Stromal cell of bone marrow (primary cell): ENCODE measurements around the gene PLA2G1B.

Source experiments
- DNase-seq: peaks from one replicate; pipeline ENCODE4 v3.0.0-alpha.2; 2012; ENCODE audit warnings: low read depth

Gene PLA2G1B

DNA sequence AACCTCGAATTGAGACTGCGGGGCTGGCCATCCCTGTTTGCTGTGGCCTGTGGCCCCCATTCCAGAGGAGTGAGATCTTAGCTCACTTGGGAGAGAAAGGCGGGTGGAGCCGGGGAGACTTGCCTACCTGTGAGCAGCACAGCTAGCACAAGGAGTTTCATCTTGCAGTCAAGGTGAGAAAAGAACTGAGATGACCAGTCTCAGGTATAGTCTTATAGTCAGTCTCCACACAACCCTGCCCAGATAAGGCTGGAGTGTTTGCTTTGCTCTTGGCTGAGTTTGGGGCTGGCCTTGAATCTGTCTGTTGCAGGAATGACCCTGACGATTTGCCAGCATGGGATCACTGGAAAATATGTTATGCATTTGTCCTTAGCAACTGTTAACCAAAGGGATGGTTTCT, at the start of gene PLA2G1B:
Gene PLA2G1B, minus strand, starts transcription at position 187 of the 400 bp plus-strand sequence. Its CDS starts 26 bp downstream, at position 161.
- no peak for DNase-seq

DNA sequence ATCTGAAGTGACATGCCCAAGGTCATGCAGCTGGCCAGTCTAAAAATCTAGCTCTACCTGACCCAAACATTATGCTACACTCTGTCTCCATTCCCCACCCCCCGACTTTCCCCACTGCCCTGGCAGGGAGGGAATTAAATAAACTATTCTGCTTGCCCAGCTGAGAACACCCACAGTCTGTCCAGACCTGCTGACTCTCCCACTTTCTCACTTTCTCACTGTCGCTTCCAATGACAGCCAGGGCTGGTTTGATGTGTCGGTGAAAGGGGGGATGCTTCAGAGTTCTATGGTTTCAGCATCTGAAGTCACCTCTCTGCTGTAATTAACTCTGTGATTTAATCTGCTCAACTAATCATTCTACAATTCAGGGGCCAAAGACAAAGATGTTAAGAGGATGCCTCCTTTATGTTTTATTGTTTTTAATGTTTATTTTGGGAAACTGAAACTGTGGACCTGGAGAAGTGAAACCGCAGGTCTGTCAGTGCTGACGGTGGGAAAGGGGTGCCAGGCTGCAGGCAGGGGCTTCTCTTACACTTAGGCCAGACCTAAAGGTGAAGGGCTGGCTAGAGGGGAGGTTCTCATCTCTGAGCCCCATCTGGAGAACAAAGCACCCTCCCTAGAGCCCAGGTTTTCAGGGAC, 49.5 kb upstream of the PLA2G1B start:
- DNase-seq: no peak

DNA sequence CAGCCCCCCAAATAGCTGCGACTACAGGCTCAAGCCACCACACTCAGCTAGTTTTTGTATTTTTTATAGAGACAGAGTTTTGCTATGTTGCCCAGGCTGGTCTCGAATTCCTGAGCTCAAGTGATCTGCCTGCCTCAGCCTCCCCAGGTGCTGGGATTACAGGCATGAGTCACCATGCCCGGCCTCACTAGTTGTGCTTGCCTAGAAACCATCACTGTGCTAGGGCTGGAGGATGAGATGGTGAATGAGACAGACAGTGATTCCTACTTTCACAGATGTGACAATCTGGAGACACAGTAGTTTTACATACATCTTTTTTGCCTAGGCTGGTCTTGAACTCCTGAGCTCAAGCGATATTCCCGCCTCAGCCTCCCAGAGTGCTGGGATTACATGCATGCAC, 48.8 kb upstream of the PLA2G1B start:
- no peak for DNase-seq

DNA sequence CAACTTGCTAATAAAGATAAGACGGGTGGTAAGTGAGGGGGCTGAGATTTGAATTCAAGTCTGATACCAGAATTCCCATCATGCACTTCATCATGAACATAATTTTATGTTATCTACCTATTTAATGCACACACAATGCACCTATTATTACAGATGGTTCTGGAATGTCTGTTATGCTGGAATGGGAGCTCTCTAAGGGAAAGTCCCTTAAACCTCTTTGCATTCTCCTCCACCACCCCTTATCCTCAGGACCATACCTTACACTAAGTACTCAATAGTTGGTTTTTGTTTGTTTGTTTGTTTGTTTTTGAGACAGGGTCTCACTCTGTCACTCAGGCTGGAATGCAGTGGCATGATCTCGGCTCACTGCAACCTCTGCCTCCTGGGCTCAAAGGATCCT, 48.4 kb upstream of the PLA2G1B start:
- DNase-seq: no peak

DNA sequence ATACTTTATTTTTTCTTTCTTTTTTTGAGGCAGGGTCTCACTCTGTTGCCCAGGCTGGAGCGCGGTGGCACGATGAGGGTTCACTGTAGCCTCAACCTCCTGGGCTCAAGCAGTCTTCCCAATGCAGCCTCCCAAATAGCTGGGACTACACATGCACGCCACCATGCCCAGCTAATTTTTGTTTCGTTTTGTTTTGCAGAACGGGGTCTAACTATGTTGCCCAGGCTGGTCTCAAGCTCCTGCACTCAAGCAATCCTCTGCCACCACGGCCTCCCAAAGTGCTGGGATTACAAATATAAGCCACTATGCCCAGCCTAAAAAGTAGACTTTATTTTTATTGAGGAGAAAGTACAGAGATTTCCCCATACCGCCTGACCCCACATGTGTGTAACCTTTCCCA, 46.1 kb upstream of the PLA2G1B start:
- no peak for DNase-seq

DNA sequence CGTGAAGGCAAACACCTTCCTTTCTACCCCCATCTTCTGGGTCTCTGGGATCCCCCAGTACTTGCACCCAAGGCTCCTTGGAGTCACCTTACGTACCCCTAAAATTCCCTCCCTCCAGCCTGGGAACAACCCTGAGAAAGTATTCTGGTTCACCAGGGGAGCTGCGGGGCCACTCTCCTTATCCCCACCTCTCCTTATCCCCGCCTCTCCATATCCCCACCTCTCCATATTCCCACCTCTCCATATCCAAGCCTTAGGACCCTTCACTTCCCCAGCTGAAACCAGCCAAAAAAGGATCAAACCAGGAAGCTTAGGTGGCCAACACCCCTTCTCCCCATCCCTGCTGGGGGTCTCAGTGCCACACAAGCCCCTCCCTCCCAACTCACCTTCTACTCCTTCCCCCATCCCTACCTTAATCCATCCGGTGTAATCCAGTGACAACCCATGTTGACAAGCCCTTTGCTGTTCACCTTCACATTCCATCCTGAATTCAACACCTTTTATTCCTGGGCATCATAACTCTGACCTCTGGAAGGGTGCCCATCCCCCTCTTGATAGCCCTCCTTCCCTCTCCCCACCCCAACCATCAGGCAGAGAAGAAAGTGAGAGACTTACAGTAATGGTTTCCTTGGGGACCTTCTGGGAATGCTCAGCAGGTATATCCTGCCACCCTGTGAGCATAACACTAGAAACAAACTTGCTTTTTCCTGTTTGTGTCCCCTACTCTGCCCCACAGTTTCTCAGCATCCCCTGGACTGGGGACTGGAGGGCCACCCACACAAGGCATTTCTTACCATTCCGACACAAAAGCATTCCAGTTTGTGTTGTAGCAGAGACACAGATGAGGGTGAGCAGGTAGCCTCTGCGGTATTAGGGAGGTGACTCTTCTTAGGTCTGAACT, 43.0 kb upstream of the PLA2G1B start:
- no peak for DNase-seq

DNA sequence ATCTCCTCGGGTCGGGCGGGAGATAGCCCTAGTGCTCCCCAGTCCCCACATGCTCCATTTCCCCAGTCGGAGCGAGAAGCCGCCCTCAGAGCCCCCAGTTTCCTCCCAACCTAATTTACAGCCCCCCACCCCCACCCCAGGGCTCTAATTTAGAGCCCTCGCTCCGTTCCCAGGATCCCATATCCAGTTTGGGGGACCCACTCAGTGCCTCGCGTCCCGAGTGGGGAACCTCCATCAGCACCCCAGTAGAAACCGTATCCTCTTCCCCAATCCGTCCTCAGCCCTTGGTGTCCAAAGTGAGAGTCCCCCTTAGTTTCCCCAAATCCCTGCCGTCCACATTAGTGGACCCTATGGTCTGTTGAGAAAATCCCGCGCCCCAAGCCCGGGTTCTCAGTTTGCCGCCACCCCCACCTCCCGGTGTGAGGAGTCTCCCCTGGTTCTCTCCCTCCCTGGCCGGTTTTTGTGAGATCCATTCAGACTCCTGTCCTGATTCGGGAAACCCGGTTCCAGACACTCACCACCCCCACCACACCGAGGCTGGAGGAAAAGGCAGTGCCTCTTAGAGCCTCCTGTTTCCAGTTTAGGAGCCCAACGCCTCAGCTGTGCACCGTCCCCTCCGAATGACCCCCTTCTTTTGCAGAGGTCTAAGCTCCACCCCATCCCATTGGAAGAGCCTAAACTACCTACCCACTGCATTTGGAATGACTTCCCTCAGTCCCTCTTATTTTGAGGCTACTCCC, 42.2 kb upstream of the PLA2G1B start:
- DNase-seq: no peak

DNA sequence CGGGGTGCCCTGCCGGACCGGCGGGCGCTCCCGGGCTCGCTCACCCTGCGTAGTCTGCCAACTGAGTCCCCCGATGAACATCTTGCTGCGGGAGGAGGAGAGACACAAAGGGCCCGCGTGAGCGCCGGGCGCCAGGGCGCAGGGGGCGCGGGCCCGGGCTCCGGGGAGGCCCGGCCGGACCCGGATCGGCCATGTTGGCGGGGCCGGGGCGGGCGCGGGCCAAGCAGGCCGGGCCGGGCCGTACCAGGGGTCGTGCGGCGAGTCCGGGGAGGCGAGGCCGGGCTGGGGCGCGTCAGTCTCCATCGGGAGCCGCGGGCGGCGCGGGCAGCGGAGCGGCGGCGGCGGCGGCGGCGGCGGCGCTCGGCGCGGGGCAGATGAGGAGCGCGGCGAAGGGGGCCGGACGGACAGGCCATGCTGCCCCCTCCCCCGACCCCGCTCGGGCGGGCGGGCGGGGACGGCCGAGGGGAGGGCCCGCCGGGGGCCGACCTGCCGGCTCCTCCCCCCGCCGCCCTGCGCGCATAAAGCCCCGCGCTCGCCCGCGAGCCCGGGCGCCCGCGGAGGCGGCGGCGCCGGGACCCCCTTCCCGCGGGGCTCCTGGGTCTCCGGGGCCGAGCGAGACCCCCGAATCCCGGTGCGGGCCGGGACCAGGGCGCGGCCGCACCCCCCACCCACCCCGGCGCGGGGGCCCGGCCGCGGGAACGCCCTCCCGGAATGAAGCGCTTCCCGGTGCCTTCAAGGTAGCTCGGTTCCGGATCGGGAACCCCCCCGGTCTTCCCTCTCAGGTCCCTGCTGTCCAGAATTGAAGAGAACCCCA, 41.4 kb upstream of the PLA2G1B start, which contains the start of gene MSI1:
Gene MSI1, minus strand, starts transcription at position 376 of the 814 bp plus-strand sequence. Its CDS starts 73 bp downstream, at position 303.
- no peak for DNase-seq

DNA sequence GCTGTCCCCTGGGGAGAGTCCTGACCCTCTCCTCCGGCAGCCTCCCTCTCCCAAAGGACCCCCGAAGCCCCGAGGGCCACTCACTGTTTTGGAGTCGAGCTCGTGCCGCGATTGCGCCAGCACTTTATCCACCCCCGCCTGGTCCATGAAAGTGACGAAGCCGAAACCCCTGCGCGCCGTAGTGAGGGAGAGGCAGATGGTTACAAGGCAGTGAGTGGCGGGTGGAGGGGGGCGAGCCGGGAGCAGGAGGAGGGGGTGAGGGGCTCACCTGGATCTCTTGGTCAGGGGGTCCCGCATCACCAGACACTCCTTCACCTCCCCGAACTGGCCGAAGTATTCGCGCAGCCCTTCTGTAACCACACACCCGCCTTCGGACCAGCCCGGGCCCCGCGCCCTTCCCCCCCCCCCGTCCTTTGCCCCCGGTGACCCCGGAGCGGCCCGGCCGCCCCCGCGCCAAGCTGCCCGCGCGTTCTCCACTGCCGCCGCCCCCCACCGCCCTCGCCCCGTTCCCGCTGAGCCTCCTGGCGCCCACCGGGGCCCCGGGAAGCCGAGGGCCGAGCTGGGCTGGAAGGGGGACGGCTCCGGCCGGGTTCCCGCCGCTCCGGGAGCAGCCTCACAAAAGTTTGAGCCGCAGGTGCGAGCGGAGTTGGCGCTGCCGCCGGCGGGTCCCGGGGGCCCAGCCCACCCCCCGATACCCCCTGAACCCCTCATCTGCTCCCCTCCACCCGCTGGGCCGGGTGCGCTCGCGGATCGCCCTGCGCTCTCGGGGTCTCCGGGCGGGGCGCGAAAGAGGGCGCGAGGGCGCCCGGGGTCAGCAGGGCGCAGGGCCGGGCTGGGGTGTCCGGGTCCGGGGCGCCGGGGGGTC, 40.6 kb upstream of the PLA2G1B start:
- no peak for DNase-seq

DNA sequence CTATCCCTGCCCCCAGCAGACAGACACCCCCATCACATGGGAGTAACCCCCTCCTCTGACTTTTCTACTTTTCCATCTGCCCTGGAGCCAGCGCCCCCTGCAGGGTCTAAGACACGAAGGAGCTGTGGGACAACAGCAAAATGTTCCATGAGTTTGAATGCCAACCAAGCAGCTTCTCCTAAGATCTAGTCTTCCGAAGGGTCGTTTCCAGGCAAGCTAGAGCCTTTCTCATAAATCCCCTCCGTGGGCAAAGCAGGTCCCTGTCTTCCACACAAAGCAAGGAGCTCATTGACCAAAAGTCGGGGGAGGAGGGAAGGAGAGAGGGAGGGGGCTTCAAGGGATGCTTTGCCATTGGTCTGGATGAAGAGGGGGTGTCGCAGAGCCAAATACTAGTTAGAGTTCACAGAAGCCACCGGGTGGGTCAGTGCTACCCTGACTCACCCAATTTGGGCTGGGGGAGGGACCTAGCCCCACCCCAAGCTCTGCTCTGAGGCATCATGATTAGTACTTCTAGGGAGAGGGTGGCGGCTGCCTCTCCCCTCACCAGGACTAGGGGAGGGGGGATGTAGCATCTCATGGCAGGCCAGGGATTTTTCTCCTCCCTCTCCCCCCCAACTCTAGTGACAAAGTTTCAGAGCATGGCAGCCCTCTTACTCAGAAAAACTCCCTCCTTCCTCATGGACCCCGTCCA, 39.8 kb upstream of the PLA2G1B start:
- no peak for DNase-seq

DNA sequence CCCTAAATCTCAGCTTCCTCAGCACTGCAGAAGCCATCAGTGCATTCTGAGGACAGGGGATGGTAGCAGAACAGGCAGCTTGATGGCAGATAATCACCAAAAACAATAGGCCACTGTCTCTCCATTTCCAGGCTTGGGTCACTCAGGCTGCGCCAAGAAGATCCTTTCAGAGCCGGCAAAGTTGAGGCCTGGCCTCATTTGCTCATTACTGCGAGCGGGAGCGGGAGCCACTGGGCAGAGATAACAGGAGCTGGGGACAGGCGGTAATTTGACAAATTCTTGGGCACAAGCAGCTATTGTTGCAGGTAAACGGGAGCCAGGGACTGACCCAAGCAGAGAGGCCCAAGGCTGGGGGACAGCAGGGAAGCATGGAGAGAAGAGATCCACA, 39.3 kb upstream of the PLA2G1B start:
- DNase-seq: no peak

DNA sequence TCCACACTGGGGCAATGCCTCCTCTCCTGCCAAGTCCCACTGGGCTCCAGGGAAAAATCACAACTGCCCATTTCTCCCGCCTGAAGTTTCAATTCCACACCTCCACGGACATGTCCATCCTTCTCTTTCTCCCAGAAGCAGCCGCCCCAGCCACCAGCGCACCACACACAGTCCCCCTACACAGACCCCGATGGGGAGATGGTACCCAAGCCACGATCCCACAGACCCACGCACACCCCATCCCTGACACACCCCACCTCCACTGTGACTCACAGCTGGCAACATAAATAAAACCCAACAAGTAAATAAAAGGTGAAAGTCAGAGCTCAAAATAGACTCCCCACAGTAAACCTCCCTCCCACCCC, 38.7 kb upstream of the PLA2G1B start:
- no peak for DNase-seq

DNA sequence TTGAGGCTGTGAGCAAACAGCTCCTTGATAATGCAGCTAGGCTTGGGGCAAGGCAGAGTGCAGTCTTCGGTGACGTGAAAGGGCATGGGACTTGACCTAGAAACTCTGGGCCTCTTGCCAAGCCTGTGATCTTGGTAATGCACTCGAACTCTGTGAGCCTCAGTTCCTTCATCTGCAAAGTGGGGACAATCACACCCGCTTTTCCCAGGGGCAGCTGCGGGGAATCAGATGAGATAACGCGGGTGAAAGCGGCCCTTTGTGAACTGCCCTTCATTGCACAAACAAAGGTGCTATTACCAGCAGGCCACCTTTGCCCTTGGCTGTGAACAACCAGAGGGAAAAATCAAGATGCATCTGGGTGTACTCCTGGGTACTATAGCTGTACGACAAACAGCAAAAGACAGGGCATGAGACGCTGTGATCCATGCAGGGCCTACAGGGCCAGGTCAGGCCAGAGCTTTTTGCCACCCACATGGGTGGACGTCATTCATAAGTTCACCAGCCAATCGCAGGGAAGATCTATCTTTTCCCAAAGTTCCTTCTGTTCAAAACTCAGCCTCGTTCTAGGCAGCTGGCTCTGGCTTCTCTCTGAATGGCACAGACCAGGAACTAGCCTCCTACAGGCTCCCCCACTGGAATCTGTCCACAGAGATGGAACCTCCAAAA, 38.2 kb upstream of the PLA2G1B start:
- DNase-seq: no peak

DNA sequence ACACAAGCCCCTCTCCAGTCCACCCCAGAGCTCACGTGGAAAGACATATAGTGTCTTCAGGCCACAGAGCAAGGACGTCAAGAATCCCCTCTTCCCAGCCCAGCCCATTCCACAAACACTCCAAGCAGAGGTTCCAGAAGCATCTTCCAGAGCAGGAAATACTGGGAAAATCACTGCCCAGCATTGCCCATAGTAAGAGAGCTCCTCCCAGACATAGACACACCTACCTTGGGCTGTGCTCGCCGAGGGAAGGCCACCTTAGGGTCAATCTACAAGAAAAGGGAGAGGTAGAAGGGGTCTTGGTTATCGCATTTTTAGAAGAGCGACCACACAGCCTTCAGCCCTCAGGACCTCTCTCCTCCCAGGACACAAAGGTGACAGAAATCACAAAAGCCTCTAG, 36.9 kb upstream of the PLA2G1B start:
- DNase-seq: no peak

DNA sequence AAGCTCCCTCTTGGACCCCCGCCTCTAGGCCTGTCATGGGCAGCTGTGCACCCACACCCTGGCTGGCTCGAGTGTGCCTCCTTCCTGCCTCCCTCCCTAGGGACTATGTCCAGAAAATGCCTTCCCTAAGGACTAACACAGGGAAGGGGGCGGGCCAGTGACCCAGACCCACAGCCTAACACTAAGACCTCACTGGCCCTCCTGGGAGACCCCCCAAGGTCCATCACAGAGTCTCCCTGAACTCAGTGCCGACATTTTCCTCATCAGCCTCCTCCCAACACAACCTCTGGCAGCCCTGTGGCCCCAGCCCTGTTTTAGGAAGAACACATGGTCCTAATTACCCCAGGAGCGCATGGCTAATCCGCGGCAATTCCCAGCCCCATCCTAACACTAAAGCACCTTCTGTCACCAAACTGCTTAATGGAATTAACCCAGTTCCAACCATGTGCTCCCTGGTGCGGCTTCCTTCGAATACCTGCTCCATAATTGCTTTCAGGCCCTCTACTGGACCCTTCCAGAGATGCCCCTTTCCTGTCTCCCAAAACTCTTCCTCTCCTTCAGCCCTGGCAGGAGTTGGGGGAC, 35.8 kb upstream of the PLA2G1B start:
- no peak for DNase-seq

DNA sequence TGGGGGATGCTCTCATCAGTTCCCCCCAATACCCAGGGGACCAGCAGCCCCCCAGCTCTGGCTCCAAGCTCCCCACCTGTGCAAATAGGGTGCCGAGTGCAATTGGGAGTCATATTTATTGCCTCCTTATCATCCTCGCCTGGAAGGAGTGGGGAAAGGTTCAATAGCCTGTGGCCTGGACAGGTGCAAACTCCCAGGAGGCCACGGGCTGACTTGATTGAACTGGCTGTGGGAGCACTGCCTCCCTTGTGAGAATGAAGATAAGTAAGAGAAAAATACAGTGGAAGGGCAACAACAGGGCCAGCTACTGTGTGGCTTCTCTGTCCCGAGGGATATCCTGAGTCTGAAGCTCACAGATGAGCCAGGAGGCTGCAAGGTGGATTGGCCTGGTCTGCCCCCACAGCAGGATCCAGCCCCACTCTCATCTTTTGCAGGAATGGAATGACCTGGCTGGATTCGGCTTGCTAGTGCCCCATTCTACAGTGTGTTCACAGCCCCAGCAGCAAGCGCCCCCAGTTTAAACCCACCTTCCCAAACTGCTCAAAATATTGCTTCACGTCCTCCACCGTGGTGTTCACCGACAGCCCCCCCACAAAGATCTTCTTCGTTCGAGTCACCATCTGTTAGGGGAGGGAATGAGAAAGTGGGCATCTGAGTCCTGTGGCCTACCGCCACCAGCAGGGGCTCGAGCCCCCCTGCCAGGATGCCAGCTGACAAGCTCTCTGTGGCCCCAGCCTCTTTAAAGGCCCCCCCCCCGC, 35.1 kb upstream of the PLA2G1B start:
- DNase-seq: no peak

DNA sequence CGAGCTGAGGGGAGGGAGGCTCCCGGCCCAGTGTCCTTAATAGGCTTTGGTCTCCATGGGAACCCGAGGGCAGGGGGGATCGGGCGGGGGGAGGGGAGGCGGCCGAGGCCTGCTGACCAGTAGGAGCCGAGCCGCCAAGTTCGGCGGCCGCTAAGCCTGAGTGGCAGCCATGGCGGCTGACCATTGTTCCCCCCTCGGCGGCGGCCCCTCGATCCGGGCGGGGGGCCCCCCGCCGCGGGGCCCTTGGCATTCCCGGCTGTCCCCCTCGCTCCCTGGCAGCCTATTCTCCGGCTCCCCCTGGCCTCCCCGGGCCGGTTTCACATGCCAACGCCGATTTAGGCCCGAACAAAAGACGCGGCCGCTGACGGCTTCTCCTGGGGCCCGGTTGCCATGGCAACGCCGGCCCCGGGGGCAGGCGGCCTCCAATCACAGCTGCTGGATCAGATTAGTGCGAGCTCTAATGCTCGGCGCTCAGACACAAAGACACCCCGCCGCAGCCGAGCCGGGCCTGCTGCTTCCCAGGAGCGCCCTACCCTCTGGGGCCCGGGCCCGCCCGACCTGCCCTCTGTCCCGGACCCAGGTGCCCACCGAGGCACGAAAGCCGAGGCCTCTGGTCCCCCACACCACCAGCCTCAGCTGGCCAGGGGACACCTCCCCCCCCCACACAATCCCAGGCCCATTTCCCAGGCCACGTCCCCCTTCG, 34.1 kb upstream of the PLA2G1B start:
- DNase-seq: peak; percentile 37

DNA sequence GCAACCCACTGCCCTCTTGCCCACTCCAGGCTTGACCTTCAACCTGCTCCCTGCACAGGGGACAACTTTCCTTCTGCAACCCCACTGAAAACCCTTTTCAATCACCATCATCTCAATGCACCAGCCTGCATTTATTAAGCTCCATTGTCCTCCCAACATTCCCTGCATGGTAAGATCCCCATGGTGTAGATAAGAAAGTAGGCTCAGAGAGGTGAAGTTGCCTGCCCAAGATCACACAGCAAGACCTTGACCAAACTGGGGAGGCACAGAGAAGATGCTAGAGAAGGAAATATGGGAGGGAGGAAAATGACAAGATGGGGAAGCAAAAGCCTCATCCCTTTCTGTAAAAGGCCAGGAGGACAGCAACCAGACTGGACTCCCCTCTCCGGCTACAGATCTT, 31.5 kb upstream of the PLA2G1B start:
- no peak for DNase-seq
